Stimulated activated CD4-positive, alpha-beta T cell treated with anti-CD3 and anti-CD28 coated beads, Interleukin-1b, Interleukin-23, amount 100 ng/mL, for 48 hours (primary cell): ENCODE results near the gene SNRNP70.

ENCODE experiments used
- DNase-seq: peaks from one replicate; pipeline ENCODE4 v3.0.0-alpha.2; 2020

SNRNP70 gene

DNA sequence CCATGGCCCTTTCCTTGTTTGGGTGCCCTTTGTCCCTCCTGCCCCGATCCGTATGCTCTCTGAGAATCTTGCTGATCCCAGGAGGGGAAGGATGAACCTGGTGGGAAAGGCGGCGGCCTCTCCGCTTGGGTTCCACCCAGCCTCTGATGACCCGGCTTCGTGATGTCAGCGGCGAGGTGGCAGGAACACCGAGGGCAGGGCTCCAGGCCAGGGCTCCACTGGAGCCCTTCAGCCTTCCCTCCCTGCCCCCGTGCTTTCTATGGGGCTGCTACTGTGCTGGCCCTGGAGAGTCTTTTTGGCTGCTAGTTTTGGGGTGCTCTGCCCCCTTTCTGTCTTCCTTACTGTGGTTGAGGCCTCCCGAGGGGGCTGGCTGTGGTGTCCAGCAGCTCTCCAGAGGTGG lies 17.1 kb downstream of the SNRNP70 start:
- DNase-seq: no peak

DNA sequence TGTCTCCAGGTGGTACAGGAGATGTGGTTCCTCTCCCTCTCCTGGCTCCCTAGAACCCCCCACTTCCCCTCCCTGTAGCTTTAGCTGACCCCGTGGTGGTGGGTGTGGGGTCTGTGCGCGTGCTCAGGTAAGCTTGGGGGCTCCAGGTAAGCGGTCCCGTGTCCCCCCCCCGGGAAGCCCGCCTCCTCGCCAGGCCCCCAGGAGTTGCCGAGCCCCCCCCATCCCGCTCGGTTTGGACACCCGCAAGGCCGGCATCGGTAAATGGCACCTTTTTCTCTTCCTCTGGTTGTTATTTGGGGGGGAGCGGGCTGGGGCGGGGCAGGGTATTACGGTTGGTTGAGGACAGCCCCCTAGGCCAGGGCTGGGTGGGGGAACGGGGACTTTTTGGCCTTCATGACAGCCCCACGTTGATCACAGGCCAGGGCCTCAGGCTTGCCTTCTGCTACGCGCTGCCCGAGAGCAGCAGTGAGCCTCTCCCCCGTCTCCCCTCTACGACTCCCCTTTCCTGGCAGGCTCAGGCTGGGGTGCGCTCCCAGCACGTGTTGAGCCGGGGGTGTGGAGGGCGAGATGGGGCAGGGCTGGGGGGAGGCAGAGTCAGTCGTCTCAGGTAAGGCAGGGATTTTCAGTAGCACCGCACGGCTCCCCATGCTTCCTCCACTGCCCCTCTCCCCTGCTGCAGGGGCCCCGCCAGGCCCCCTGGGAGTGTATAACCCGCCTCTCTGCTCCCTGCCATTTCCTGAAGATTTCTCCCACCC lies 18.3 kb downstream of the SNRNP70 start:
- no peak for DNase-seq

DNA sequence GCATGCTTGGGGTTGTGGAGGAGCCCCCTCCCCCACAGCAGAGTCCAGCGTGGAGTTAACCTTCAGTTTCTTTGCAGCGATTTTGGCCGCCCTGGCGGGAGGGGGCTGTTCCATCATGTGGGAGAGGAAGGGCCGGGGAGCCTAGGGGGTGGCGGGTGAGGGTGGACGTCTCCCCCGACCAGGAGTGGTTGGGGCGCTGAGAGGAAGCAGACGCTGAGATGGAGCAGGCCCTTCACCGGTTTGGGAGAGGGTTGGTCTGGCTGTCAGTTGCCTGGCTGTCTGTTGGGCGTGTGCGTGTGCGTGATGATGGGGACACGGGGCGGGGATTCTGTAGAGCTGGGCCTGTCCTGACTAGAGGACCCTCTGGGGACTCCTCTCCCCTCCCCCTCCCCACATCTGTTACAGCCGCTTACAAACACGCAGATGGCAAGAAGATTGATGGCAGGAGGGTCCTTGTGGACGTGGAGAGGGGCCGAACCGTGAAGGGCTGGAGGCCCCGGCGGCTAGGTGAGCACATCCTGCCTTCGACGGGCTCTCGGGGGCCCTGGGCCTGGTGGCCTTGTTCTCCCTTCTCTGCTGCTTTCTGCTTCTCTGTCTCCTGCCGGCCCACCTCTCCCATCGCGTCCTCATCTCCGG lies 19.1 kb downstream of the SNRNP70 start:
- no peak for DNase-seq

DNA sequence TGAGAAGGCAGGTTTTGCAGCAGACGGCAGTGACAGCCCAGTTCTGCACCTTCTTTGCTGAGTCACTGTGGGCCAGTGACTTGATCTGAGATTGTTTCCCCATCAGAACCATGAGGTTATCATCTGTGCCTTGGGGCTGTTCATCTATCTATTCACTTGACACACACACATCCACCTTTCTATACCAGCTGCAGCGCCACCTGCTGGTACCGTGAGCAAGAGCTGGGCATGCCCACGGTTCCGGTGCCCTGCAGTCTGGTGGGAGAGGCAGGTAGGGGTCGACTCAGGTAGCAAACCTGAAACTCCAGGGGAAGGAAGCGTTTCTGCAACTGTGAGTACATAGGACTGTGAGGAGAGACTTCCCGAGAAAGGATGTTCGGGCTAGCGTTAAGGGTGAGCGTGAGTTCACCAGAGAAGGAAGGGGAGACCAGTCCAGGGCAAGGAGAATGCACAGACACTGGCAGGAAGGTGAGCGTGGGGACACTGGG lies 21.4 kb downstream of the SNRNP70 start:
- DNase-seq: peak; percentile 61

DNA sequence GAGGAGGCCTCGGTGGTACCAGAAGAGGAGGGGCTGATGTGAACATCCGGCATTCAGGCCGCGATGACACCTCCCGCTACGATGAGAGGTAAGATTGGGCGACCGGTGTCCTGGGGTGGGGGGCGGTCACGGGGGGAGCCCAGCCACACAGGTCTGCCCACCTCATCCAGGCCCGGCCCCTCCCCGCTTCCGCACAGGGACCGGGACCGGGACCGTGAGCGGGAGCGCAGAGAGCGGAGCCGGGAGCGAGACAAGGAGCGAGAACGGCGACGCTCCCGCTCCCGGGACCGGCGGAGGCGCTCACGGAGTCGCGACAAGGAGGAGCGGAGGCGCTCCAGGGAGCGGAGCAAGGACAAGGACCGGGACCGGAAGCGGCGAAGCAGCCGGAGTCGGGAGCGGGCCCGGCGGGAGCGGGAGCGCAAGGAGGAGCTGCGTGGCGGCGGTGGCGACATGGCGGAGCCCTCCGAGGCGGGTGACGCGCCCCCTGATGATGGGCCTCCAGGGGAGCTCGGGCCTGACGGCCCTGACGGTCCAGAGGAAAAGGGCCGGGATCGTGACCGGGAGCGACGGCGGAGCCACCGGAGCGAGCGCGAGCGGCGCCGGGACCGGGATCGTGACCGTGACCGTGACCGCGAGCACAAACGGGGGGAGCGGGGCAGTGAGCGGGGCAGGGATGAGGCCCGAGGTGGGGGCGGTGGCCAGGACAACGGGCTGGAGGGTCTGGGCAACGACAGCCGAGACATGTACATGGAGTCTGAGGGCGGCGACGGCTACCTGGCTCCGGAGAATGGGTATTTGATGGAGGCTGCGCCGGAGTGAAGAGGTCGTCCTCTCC lies 22.6 kb downstream of the SNRNP70 start:
- no peak for DNase-seq

DNA sequence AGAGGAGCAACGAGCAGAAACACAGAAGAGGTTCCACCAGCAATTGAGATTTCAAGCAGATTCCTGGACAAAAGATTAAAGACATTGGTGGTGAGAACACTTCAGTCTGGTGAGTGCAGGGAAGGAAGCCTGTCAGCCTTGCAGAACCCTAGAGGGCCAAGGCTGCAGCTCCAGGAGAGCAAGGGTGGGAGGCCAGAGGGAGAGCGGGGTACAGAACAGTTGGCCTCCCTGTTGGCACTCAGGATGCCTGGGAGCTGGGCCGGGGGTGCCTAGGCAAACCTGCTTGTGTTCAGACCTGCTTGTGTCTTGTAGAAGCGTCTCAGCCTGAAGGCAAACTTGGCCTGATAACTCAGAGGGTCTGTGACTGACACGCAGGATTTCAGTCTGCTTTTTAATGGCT lies 23.8 kb downstream of the SNRNP70 start:
- no peak for DNase-seq

DNA sequence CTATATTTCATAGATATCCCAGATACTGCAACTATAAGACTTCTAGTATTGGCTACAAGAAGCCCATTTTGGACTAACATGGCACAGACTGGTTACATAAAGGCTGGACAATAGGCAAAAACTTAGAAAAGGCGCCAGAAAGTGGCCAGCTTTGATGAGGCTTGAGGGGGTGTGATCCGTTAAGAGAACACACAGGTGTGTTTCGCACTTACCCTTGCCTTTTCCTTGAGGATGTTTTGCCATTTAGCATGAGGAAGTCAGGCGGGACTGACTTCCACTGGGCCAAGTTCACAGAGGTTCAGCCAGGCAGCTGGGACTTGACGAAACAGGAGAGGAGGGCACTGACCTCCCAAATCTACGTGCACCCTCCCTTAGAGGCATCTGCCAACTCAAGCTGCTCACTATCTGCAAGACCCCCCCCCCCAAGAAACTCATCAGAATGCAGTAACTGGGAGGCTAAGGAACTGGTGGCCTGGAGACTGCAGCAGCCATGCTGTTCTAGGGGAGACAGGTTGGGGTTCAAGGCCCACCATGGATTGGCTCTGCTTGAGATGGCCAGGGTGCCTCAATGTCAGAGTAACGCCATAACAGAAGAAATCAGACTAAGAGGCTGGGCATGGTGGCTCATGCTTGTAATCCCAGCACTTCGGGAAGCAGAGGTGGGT lies 24.4 kb downstream of the SNRNP70 start:
- DNase-seq: no peak

DNA sequence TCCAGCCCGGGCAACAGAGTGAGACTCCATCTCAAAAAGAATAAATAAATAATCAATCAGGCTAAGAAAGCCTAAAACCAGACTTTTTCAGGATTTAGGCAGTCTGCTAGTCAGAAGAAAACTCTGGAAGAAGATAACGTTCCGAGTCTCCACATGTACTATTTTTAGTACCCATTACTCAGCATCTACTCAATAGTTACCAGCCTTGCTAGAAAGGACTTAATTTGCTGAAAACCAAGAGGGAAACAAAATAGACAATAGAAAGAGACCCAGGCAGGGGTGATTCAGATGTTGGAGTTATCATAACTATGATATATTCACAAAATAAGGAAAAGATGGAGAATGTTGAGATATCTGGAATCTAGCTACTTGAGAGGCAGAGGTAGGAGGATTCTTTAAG lies 25.3 kb downstream of the SNRNP70 start:
- no peak for DNase-seq

DNA sequence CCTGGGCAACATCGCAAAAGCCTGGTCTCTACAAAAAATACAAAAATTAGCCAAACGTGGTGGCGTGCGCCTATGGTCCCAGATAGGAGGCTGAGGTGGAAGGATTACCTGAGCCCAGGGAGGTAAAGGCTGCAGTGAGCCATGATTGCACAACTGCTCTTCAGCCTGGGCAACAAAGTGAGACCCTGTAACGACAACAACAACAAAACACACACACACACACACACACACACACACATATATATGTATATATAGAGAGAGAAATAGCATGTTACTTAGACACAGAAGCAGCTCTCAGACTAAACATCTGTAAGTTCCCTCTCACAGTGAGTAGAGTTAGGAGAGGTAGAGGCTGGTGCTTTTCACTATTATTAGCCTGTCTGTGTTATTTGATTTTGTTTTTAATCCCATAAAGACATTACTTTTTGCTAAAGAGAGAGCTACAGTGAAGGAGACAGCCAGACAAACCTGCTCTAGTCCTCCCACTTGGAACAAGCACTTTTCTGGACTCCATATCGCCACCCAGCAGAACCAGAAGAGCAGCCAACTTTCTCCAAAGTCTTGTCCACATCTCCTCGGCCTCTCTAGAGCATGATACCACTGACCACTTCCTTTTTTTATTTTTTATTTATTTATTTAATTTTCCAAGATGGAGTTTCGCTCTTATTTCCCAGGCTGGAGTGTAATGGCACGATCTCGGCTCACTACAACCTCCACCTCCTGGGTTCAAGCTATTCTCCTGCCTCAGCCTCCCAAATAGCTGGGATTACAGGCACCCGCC lies 26.2 kb downstream of the SNRNP70 start:
- DNase-seq: no peak

DNA sequence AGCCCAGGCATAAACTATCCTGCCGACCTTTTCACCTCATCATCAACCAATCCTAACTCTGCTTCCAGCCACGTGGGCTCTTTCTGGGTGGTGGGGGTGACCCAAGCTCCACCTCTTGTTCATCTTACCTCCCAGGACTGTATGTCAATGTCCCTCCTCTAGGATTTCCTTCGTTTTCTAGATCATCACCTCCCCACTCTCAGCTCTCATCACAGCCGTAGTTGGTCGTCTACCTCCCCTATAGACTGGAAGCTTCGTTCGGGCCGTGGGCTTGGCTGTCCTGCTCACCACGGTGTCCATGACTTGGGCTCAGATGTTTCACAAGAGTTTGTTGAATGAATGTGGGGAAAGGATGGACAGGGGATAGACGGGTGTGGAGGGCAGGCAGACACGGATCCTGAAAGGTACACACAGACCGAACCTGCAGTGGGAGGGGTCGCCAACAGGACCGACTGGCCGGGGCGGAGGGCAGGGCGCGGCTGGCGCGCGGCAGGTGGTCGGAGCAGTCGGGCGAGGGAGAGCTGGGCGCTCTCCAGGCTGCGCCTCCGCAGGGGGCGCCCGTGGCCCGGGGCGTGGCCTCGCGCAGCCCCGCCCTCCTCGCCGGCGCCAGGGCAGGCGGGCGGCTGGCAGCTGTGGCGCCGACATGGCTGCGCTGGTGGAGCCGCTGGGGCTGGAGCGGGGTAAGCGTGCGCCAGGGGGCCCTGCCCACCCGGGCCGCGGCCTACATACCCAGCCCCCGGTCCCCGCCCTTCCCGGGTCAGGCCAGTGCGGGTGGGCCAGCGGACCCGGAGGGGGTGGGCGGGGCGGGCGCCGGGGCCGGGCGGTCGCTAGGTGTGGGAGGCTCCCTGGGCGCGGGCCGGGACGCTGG lies 28.7 kb downstream of the SNRNP70 start, which contains the start of gene LIN7B:
LIN7B (plus strand) TSS at position 609 of the 868 bp plus-strand sequence; CDS start at position 644, 35 bp downstream.
- DNase-seq: peak; percentile 63

DNA sequence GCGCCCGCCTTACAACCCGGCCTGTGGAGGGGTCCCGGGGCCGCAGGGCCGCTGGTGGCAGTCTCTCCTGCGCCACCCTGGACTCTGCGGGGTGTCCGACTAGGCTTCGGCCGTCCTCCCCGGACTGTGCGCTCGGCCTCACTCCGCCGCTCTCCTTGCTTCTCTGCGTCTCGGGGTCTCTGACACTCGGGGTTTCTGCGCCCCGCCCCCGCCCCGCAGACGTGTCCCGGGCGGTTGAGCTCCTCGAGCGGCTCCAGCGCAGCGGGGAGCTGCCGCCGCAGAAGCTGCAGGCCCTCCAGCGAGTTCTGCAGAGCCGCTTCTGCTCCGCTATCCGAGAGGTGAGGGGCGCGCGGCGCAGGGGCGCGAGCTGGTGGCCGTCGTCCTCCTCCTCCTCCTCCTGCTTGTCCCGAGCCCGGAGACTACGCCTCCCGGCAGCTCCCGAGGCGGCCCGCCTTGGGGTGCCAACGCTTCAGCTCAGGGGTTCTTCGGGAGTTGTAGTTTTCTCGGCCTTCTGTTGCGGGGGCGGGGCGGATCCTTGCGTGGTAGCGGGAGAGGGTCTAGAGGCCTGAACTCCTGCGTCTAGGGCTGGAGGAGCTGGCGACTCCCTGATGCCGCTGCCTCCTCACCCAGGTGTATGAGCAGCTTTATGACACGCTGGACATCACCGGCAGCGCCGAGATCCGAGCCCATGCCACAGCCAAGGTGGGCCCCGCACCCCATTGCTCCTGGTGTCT lies 29.5 kb downstream of the SNRNP70 start:
- peak; percentile 55 for DNase-seq

DNA sequence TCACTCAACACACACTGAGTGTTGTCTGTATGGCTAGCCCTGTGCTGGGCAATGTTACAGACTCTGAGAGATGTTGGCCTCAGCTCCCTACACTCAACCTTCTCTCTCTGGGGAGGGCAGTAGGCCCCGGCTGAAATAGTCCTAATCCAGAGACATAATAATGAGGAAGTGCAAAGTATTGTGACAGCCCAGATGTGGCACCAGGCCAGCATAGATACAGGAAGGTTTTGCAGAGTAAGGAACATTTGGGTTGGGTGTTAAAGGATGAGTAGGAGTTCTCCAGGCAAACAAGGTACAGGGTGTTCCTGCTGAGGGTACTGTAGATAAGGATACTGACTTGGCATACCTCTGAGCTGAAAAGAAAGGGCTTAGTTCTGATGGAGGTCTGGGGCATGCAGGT lies 31.3 kb downstream of the SNRNP70 start:
- no peak for DNase-seq

DNA sequence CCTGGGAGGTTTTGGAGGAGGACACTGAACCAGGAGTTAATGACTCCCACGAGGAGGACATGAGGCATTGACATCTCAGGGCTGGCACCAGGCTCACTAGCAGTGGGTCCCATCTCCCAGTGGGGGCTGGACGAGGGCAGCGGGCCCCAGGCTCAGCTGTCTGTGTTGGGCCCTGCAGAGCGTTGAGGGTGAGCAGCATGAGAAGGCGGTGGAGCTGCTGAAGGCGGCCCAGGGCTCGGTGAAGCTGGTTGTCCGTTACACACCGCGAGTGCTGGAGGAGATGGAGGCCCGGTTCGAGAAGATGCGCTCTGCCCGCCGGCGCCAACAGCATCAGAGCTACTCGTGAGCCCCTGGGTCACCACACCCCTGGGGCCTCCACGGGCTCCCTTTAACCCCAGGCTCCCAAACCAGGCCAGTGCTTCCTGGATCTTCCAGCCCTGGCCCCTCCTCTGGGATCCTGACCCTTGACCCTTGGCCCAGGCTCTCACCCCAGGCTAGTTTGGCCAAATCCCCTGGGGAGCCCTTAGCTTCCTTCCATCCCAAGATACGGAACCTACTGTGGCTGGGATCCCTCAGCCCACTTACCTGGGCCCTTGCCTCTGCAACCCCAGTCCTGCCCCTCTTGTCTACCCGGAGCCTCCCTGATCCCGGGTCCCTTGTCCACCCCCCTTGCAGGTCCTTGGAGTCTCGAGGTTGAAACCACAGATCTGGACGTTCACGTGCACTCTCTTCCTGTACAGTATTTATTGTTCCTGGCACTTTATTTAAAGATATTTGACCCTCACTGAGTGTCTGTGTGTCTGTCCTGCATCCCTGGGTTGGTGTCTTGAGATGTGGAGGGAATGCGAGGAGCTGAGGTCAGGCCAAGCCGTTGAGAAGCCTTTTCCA lies 32.7 kb downstream of the SNRNP70 start:
- DNase-seq: no peak

DNA sequence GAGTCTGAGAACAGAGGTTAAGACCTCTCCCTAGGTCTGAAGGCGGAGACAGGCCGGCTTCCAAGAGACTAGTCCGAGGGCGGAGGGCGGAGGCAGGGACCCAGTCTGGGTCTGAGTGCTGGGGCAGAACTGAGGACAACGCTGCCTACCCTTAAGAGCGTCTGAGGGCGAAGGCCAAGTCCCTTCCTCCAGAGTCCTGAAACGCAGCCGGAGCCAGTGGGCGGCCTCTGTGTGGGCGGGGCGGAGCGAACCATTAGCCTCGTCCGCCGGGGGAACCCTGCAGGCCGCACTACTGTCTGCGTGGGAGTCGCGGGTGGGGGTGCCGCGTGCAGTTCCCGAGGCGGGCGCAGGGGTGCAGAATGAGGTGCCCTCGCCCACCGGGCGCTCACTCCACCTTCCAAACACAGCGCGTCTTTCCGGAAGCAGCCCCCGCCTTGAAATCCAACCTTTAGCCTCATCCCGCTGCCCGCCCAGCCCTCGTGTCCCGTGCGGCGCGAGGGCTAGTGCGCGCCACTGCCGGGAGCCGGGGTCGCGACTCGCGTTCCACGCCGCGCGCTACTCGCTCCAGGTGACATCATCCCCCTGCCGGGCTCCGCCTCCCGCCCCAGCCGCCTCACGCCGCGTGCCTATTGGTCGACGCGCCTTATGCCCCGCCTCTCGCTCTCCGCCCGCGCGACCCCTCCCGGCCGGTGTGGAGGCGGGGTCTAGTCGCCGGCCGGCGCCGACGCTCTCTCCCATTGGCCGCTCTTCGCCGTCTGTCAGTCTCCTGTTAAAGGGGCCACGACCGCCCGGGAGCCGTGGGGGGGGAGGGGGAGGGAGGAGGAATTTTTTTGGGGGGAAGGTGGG lies 33.5 kb downstream of the SNRNP70 start, which contains the start of gene C19orf73:
C19orf73 (minus strand) TSS at position 579 of the 846 bp plus-strand sequence; CDS start at position 458, 121 bp downstream.
- peak; percentile 95 for DNase-seq

DNA sequence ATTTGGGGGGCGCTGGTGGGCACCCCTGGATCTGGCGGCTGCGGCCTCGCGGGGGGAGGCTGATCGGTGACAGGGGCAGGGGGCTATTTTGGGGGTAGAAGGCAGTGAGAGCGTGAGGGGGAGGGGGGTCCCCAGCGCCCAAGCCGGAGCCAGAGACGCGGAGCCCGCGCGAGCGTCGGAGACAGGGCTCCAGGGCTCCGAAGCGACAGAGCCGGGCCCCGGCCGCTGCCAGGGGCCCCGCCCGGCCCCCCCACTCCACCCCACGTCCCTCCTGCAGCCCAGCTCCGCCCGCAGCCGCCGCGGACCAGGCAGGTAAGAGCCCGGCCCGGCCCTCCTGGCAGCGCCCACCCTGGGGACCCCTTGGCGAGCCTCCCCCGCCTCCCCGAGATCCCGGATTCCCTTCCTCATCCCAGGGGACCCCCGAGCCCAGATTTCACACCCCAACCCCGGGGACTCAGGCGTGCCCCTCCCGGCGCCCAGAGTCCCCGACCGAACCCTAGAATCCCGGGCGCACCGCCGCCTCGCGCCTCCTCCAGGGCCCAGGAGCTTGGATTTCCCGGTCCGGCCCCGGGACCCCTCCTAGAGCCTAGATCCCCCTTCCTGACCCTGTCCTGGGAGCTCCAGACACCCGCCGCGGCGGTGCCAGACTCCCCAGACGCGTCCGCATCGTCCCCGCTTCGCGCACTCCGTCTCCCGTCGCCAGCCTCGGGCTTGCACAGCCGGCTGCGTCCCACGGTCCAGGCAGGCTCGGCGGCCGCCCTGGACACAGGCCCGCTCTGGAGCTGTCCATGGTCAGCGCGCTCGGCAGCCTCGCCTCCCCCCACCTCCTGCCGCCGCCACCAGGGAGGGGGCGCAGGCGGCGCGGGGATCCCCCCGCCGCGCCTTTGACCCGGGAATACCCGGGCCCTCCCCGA lies 34.4 kb downstream of the SNRNP70 start, which contains the start of gene PPFIA3:
PPFIA3 (plus strand) TSS at position 134 of the 914 bp plus-strand sequence. CDS start 8,330 bp downstream, outside the sequence.
- DNase-seq: no peak

DNA sequence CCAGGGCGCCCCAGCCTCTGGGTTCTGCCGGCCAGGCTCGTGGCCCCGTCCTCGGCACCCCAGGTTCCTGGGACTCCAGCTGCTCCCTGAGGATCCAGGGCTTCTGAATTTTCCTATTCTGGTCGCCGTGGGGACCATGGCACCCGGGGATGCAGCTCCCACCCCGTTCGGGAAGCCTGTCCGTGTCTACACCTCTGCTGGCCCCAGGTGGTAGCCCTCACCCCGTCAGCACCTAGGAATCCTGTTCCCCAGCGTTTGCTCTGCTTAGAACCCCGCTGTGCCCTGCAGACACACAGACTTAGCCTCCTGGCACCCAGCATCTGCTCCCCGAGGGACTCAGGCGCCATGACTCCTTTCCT lies 35.1 kb downstream of the SNRNP70 start:
- DNase-seq: no peak

DNA sequence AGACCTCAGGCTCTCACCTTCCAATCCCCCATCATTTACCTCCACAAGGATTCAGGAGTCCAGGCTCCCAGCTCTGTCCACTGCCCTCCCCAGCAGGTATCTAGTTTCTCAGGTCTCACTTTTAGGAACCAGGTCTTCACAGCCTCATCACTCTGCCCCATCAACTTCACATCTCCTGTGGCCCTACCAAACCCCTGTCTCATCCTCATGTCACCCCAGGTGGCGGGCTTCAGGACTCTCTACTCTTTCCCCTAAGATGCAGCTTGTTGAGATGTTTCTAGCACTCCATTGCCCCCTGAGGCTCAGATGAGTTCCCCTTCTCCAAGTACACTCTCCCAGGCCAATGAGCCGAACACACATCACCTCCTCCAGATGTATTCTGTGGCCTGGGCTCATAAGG lies 35.6 kb downstream of the SNRNP70 start:
- no peak for DNase-seq
